ENCODE data around the gene SLC22A13.
"Not testable (repeated sequence)": the region's sequence is repeated elsewhere in the genome, so short reads cannot be mapped to it uniquely, and the experiment has no call there.

Gene SLC22A13

DNA sequence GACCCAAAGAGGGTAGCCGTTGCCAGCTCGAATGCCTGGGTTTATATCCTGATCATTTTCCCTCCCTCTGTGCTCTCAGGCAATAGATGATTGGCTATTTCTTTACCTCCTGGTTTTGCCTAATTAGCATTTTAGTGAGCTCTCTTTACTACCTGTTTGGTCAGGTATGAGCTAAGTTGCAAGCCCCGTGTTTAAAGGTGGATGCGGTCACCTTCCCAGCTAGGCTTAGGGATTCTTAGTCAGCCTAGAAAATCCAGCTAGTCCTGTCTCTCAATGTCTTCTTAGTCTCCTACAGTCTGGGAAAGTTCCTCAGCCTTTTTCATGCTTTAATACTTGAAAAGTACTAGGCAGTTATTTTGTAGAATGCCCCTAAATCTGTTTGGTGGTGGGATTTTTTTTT is 31.4 kb downstream of the SLC22A13 start:
- not testable (repeated sequence) for H3K79me2 ChIP-seq (ENCODE audit: insufficient read depth, low read length); H3F3A ChIP-seq (ENCODE audit: insufficient read depth, low read length); H3K27ac ChIP-seq (ENCODE audit: low read depth, low read length, poor library complexity, severe bottlenecking); H3K4me1 ChIP-seq (ENCODE audit: insufficient read depth, low read length, severe bottlenecking); H3K9me2 ChIP-seq (ENCODE audit: low read depth, low read length); H3K9ac ChIP-seq (ENCODE audit: low read length); H4K20me1 ChIP-seq (ENCODE audit: insufficient read depth, low read length); H3K4me3 ChIP-seq (ENCODE audit: low read depth, low read length, poor library complexity, severe bottlenecking); H3K9me3 ChIP-seq (ENCODE audit: low read length); H3K36me3 ChIP-seq (ENCODE audit: insufficient read depth, low read length); H2AFZ ChIP-seq (ENCODE audit: low read length); H3K27me3 ChIP-seq (ENCODE audit: insufficient read depth, low read length); H3K4me2 ChIP-seq (ENCODE audit: low read length)

DNA sequence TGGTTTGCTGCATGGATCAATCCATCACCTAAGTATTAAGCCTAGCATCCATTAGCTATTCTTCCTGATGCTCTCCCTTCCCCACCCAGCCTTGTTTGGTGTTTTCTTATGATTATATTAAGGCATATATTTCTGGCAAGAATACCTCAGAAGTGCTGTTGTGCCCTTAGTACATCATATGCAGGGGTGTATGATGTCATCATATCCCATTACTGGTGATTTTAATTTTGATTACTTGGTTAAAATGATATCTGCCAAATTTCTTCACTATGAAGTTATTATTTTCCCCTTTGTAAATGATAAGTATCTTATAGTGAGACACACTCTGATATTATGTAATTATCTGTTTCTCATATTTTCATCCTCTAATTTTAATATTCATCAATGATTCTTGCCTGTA is 31.9 kb downstream of the SLC22A13 start:
- Histone ChIP-seq H3F3A (ENCODE audit: insufficient read depth, low read length) (no peaks in the 10 kb centered on the region), H3K4me1 (ENCODE audit: insufficient read depth, low read length, severe bottlenecking) (no peaks in the 10 kb centered on the region), H4K20me1 (ENCODE audit: insufficient read depth, low read length) (no peaks in the 10 kb centered on the region), H2AFZ (ENCODE audit: low read length) (no peak overlapping the region), H3K9ac (ENCODE audit: low read length) (no peak overlapping the region), H3K4me3 (ENCODE audit: low read depth, low read length, poor library complexity, severe bottlenecking) (no peak overlapping the region), H3K9me2 (ENCODE audit: low read depth, low read length) (no peaks in the 10 kb centered on the region), H3K4me2 (ENCODE audit: low read length) (no peak overlapping the region), H3K79me2 (ENCODE audit: insufficient read depth, low read length) (no peaks in the 10 kb centered on the region), H3K27me3 (ENCODE audit: insufficient read depth, low read length) (no peaks in the 10 kb centered on the region), H3K27ac (ENCODE audit: low read depth, low read length, poor library complexity, severe bottlenecking) (no peak overlapping the region), H3K9me3 (ENCODE audit: low read length) (no peaks in the 10 kb centered on the region), H3K36me3 (ENCODE audit: insufficient read depth, low read length) (no peaks in the 10 kb centered on the region)
- TF ChIP-seq EZH2 (IDR thresholded peaks at IDR 0.05; ENCODE audit: borderline replicate concordance, low read length) = no peak
- TF ChIP-seq, protein P1, sequence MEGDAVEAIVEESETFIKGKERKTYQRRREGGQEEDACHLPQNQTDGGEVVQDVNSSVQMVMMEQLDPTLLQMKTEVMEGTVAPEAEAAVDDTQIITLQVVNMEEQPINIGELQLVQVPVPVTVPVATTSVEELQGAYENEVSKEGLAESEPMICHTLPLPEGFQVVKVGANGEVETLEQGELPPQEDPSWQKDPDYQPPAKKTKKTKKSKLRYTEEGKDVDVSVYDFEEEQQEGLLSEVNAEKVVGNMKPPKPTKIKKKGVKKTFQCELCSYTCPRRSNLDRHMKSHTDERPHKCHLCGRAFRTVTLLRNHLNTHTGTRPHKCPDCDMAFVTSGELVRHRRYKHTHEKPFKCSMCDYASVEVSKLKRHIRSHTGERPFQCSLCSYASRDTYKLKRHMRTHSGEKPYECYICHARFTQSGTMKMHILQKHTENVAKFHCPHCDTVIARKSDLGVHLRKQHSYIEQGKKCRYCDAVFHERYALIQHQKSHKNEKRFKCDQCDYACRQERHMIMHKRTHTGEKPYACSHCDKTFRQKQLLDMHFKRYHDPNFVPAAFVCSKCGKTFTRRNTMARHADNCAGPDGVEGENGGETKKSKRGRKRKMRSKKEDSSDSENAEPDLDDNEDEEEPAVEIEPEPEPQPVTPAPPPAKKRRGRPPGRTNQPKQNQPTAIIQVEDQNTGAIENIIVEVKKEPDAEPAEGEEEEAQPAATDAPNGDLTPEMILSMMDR (IDR thresholded peaks at IDR 0.05; ENCODE audit: low read length) = no peak

DNA sequence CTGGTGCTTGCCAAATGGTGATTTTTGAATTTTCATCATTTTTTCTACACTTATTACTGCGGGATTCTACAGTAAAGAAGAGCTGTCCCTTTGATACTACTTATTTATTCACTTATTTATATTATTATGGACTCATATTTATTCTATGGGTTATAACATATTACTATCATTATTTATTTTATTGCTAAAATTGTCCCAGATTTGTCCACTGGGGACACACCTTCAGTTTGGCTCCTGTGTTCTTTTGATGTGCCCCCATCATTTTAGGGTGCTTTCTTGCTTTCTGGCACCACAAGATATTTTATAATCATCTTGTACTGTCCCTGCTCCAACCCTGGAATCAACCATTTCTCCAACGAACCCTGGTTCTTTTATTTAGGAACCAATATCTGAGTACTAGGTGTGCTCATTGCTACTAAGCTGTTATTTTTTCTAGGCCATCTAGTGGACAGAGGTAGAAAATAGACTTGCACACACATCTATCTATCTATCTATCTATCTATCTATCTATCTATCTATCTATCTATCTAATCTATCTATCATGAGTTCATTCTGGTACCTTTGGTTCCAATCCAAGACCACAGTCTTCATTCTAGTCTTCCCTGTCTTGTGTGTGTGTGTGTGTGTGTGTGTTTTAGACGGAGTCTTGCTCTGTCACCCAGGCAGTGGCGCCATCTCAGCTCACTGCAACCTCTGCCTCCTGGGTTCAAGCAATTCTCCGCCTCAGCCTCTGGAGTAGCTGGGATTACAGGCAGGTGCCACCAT is 32.5 kb downstream of the SLC22A13 start:
- Histone ChIP-seq H4K20me1 (ENCODE audit: insufficient read depth, low read length) (no peaks in the 10 kb centered on the region), H3K79me2 (ENCODE audit: insufficient read depth, low read length) (no peaks in the 10 kb centered on the region), H3K4me3 (ENCODE audit: low read depth, low read length, poor library complexity, severe bottlenecking) (no peak overlapping the region), H3K9me2 (ENCODE audit: low read depth, low read length) (no peaks in the 10 kb centered on the region), H2AFZ (ENCODE audit: low read length) (no peak overlapping the region), H3F3A (ENCODE audit: insufficient read depth, low read length) (no peaks in the 10 kb centered on the region), H3K36me3 (ENCODE audit: insufficient read depth, low read length) (no peaks in the 10 kb centered on the region), H3K9ac (ENCODE audit: low read length) (no peak overlapping the region), H3K4me1 (ENCODE audit: insufficient read depth, low read length, severe bottlenecking) (no peaks in the 10 kb centered on the region), H3K4me2 (ENCODE audit: low read length) (no peak overlapping the region), H3K9me3 (ENCODE audit: low read length) (no peaks in the 10 kb centered on the region), H3K27me3 (ENCODE audit: insufficient read depth, low read length) (no peaks in the 10 kb centered on the region), H3K27ac (ENCODE audit: low read depth, low read length, poor library complexity, severe bottlenecking) (no peak overlapping the region)
- no peak for TF ChIP-seq EZH2 (IDR thresholded peaks at IDR 0.05; ENCODE audit: borderline replicate concordance, low read length)
- TF ChIP-seq, protein P1 (IDR thresholded peaks at IDR 0.05; ENCODE audit: low read length) = peak; percentile 69

GRCh38 chr3:38306941-38307340 is 41.3 kb downstream of the SLC22A13 start:
- no peaks in the 10 kb centered on the region for H4K20me1 ChIP-seq (ENCODE audit: insufficient read depth, low read length)
- H3K27me3 ChIP-seq (ENCODE audit: insufficient read depth, low read length) = 0 out of 2 replicates have a peak, but pooled peaks cover 5% of the 10 kb centered on the region
- no peaks in the 10 kb centered on the region for H3F3A ChIP-seq (ENCODE audit: insufficient read depth, low read length)
- no peaks in the 10 kb centered on the region for H3K9me2 ChIP-seq (ENCODE audit: low read depth, low read length)
- TF ChIP-seq EZH2 (IDR thresholded peaks at IDR 0.05; ENCODE audit: borderline replicate concordance, low read length) = no peak
- TF ChIP-seq, protein P1 (IDR thresholded peaks at IDR 0.05; ENCODE audit: low read length) = no peak
- no peaks in the 10 kb centered on the region for H3K9me3 ChIP-seq (ENCODE audit: low read length)
- H3K4me1 ChIP-seq (ENCODE audit: insufficient read depth, low read length, severe bottlenecking) = no peaks in the 10 kb centered on the region
- H3K79me2 ChIP-seq (ENCODE audit: insufficient read depth, low read length) = no peaks in the 10 kb centered on the region
- no peak overlapping the region for H3K4me2 ChIP-seq (ENCODE audit: low read length)
- no peak overlapping the region for H2AFZ ChIP-seq (ENCODE audit: low read length)
- no peak overlapping the region for H3K27ac ChIP-seq (ENCODE audit: low read depth, low read length, poor library complexity, severe bottlenecking)
- no peak overlapping the region for H3K4me3 ChIP-seq (ENCODE audit: low read depth, low read length, poor library complexity, severe bottlenecking)
- H3K9ac ChIP-seq (ENCODE audit: low read length) = no peak overlapping the region
- no peaks in the 10 kb centered on the region; the same call in 1 of the 2 replicates for H3K36me3 ChIP-seq (ENCODE audit: insufficient read depth, low read length)

Data from OCI-LY1 (cell line).